Stromal cell of bone marrow (primary cell): ENCODE results near the gene LAMB1.
A peak's percentile ranks its signal among the peaks of the same experiment; 100 is the strongest.

Experiments used
- DNase-seq: peaks from one replicate; pipeline ENCODE4 v3.0.0-alpha.2; 2012; ENCODE audit warnings: low read depth

The LAMB1 gene

GRCh38 chr7:108017776-108018151, 14.8 kb upstream of the LAMB1 start:
- DNase-seq: no peak

DNA sequence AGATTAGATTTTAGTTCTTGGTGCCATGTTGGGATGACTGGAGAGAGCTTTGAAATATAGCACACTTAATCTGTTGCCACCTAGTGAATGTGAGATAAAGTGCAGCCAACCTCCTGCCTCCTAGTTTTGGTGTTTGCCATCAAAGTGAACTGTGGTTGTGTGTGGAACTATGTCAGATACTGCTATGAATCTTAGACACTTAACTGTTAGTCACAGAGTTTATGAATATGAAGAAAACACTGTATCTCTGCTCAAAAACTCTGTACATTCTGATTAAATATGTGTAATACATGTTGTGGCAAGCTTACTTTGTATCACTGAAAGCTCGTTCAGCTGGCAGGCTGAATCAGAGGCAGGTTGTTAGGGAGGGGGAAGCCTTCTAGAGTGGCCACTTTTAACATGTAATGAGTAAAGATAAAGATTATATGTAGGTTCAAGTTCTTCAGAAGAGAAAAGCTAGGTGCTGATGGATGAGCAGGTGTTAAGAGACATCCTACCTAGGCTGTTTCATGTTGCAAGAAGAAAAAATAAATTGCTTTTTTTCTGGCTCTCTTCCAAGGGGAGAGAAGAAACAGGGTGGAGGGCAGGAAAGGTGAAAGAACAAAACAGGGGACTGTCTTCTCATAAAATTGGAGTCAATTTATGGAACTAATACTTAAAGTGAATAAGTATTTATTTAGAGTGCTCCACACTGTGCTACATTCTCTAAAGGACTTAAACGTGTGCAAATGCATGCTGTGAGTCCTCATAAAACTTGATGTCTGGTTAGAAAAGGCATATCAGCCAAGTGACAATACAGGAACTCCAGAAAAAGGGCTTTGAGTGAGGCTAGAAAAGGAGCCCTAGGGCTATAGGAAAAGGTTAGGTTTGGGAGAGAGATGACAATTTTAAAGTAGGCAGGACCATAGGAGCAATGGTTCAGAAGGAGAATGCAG, 14.1 kb upstream of the LAMB1 start:
- peak; percentile 55 for DNase-seq

GRCh38 chr7:108015740-108016139, 12.8 kb upstream of the LAMB1 start:
- DNase-seq: no peak

GRCh38 chr7:108014747-108015682, 12.1 kb upstream of the LAMB1 start:
- no peak for DNase-seq

GRCh38 chr7:108014215-108014614, 11.3 kb upstream of the LAMB1 start:
- DNase-seq: no peak

GRCh38 chr7:108012499-108013430, 9.8 kb upstream of the LAMB1 start:
- DNase-seq: no peak

GRCh38 chr7:108010377-108010776, 7.4 kb upstream of the LAMB1 start:
- DNase-seq: no peak

GRCh38 chr7:108009873-108010272, 6.9 kb upstream of the LAMB1 start:
- DNase-seq: no peak

GRCh38 chr7:108008827-108009226, 5.9 kb upstream of the LAMB1 start:
- no peak for DNase-seq

DNA sequence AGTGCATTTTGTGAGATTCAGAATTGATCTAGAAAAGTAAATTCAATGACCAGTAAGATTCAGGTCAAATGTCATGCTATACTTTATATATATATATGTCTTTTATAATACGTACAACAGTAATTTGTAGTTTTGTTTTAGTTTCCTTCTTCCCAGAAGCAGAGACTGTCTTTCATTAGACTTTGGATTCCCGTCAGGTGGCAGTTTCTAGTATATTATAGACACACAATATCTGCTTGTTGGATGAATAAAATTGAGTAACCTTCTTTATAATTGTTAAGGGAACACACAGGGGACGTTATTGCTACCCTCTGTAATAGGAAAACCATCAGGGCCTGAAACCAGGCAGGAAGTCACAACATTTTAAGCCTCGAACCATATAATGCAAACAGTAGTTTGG, 5.3 kb upstream of the LAMB1 start:
- DNase-seq: no peak

DNA sequence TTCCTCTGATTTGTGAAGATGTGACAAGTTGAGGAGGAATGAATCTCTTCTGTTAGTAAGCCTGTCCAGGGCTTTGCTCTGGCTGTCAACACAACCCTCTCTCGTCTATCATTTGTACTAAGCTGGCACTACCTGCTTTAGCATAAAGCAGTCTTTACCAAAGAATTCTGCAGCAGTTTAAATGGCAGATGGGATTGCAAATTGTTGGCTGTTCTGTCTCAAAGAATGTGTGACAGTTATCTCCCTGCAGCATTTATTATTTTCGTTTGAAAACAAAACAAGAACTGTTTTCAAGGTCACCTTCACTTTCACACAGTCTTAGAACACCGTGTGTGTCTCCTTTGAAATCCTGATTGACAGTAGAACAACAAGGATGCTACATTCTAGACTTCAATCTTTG, 4.8 kb upstream of the LAMB1 start:
- no peak for DNase-seq

- DNase-seq: no peak
These were observed 4.3 kb upstream of the LAMB1 start for GRCh38 chr7:108007261-108007660.

DNA sequence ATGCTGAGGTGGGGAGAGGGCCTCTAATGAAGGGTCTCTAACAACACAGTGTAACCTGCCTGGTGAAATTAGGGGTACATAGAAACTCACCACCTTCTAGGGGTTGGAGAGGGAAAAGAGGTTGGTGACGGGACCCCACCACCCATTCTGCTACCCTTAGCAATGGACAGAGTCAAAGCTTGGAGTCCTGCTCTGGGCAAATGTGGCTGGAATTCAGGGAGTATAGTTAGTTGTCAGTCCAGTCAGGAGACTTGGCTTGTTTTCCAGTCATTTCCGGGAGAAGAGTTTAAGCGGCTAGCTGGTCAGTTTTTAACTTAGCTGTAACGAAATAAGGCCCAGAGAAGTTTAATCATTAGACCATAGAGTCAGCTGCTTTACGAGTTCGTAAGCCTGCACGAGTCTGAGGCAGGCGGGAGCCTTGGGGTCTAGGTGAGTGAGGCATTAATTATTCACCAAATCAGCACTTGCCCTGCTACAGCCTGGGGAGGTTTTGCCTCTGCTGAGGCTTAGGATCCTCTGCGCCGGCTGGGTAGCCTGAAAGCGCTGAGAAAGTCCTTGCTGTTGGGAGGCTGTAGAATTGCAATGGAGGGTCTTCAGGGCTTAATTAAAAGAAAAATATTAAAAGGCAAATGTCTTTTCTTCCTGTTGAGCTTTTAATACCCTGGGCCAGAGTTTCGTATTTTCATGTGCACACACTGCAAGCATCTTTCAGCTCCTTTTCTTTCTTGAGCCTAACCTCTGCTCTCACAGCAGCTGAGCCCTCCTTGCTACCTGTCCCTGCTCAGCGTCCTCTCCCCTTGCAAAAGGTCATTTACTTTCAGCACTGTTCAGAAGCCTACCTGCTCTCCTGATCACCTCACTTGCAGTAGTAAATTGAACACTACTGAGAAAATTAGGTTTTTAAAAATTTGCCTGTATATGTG, 1.5 kb upstream of the LAMB1 start:
- peak; percentile 63 for DNase-seq

- DNase-seq: no peak
These were observed 606 bp upstream of the LAMB1 start for GRCh38 chr7:108003599-108003935.

DNA sequence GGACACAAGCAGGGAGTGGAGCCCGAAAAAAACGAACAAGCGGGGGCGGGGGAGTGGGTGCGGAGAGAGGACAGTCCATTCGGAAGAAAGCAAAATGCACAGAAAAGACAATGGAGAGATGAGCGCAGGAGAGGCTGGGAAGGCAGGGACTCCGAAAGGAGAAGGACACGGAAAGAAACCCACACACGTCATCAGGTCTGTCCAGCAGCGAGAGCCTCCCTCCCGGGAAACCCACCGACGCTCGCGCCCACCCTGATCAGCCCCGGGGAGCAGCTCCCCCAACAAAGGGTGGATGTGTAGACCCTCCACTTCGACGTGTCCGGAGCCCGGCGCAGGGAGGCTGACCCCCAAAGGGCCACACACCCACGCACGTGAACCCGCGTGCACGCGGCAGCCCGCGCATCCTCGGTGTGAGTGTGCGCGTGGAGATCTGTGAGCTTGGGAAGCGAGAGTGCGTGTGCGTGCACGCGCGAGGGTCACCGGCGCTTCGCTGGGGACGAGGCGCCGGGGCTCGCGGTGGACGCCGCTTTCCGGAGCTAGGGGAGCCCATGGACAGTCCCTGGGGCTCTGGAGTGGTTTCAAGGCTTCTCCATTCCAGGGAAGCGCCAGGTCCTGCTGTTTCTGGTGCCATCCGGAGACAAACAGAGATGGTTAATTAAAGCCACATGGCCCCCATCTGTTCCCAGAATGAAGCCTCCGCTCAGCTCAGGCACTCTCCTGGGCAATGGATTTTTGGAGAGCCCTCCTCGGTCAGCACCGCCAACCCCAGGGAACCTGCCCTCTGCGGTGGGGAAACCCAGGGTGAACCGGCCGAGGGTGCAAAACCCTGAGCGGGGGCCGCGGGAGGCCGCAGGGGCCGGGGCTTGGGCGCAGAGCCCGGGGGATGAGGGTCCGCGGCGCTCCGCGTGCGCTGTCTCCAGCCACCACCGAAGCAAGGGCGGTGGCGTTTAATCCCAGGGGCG, 916 bp downstream of the LAMB1 start:
- DNase-seq: no peak

DNA sequence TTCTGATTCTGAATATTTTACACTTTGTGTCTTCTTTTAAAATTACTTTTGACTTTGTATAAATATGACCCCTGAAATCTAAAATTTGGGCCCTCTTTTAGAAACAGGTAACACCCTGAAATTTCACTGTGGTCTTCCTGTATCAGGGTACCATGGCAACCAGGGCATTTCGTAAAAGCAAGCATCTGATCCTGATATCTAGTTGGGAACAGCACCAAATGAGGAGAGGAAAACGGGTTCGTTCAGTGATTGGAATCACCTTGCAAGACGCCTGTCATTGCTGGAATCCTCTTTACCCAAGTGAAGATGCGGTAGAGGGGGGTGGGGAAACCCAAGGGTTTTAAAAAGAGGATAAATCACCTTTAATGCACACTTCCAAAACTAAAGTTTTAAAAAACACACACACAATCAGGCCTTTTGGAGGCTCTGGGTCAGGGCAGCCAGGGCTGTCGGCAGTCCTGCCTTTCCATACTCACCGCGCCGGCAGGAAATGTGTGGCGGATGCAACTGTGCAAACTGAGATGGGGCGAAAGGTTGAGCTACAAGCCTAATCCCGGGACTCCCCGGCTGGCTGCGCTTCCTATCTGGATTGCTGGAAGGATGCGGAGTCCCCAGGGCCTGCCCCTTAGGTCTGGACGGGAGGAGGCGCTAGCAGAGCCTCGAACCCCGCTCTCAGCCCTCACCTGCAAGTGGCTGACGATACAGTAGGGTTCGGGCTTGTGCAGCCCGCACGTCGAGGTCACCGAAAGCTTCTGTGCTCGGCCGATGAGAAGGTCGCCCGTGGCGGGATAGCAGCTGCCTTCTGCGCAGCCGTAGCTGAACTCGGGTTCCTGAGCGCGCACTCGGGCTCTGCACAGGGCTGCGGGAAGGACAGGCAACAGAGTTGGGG, 1.8 kb downstream of the LAMB1 start:
- DNase-seq: no peak

DNA sequence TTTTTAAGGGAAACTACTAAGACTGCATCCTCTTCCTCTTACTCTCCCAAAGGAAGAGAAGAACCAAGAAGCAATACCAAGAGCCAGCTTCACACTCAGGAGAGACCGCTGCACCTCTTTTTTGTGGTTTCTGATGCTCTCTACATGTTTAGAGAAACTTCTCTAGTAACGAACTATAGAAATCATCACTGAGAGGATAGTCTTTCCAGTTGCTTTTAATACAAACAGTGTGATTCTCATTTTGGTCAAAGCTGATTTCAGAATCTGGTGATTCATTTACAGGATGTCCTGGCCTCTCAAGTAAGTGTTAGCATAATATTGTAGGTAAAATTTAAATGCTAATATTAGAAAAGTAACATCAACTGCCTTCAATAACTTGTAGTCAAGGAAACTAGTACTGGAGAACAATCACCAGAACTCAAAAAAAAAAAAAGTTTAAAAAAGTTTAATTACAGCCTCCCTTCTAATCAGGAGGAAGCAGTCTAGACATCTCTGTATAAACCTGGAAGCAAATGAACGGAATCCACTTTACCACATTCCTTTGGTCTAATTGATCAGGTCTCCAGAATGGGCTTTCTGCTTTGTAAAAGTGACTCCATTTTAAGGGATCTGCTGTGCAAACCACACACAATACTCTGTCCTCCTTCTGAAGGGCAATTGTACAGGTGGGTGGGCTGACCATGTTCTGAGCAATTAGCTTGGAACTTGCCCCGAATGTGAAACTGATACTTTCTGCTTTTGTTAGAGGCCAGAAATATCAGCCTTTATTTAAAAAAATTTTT, 3.0 kb downstream of the LAMB1 start:
- DNase-seq: no peak
